Measurements from ENCODE around the gene SPAG16.

Gene SPAG16

DNA sequence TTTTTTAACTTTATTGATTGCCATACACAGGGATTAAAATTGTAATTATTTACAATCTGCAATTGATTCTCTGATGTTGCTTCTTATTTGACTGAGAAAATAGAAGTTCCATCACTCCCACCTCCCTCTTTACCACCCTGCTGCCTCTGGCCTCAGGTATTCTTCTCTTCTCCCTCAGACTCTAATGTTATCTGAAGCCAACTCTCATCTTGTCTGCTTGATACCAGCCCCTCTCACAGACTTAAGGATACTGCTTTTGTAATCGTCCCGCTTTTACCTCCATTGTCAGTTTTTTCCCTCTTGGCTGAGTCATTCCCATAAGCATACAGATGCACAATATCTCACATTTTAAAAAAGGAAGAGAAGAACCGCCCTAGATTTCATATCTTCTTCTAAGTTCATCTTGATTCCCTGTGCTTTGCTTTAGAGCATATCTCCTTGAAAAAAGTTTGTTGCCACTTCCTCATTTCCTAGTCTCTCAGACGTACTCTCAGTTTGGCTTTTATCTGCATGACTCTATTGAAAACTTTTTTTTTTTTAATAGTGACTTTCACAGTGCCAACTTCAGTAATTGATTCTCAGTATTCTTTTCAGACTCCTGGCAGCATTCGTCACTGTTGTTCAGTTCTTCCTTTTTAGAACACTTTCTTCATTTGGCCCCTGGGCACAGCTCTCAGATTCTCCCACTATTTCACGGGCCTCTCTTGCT is 31.1 kb downstream of the SPAG16 start:
- H3K4me3 ChIP-seq (ENCODE audit: low read depth, low read length) = no peak overlapping the region
- TF ChIP-seq, protein P1, sequence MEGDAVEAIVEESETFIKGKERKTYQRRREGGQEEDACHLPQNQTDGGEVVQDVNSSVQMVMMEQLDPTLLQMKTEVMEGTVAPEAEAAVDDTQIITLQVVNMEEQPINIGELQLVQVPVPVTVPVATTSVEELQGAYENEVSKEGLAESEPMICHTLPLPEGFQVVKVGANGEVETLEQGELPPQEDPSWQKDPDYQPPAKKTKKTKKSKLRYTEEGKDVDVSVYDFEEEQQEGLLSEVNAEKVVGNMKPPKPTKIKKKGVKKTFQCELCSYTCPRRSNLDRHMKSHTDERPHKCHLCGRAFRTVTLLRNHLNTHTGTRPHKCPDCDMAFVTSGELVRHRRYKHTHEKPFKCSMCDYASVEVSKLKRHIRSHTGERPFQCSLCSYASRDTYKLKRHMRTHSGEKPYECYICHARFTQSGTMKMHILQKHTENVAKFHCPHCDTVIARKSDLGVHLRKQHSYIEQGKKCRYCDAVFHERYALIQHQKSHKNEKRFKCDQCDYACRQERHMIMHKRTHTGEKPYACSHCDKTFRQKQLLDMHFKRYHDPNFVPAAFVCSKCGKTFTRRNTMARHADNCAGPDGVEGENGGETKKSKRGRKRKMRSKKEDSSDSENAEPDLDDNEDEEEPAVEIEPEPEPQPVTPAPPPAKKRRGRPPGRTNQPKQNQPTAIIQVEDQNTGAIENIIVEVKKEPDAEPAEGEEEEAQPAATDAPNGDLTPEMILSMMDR (IDR thresholded peaks at IDR 0.05; ENCODE audit: borderline replicate concordance, insufficient read depth, low read depth, low read length) = no peak

DNA sequence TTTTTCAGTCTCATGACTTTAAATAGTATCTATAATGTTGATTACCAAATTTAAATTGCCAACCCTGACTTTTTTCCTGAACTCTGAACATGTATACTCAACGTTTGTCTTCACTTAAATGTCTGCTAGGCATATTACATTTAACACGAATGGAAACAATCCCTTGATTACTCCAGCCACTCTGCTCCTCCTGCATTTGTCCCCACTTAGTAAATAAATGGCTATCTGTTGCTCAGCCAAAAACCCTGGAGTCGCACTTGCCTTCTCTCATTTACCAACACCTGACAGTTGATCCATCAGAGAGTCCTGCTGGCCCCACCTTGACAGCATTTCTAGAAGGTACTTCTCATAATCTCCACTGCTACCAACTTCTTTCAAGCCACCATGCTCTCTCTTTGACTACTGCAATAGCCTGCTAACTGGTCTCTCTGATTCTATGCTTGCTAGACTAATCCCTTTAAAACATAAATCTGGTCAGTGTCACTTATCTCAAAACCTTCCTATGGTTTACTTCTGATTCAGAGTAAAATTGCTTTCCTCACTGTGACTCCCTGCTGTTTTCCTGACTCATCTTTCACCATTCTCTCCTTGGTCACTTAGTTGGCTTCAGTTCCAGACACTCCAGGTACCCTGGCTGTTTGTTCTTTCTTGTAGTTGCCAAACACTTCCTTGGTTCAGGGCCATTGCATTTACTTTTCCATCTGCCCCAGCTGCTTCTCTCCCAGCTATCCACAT is 31.9 kb downstream of the SPAG16 start:
- TF ChIP-seq, protein P1 (IDR thresholded peaks at IDR 0.05; ENCODE audit: borderline replicate concordance, insufficient read depth, low read depth, low read length) = no peak
- no peak overlapping the region for H3K4me3 ChIP-seq (ENCODE audit: low read depth, low read length)

- H3K4me3 ChIP-seq (ENCODE audit: low read depth, low read length) = no peak overlapping the region
- TF ChIP-seq, protein P1 (IDR thresholded peaks at IDR 0.05; ENCODE audit: borderline replicate concordance, insufficient read depth, low read depth, low read length) = no peak
These were observed 33.7 kb downstream of the SPAG16 start for GRCh38 chr2:213317929-213318328.

GRCh38 chr2:213320604-213321003 is 36.3 kb downstream of the SPAG16 start:
- no peak overlapping the region for H3K4me3 ChIP-seq (ENCODE audit: low read depth, low read length)
- TF ChIP-seq, protein P1 (IDR thresholded peaks at IDR 0.05; ENCODE audit: borderline replicate concordance, insufficient read depth, low read depth, low read length) = no peak

- H3K4me3 ChIP-seq (ENCODE audit: low read depth, low read length) = no peak overlapping the region
- TF ChIP-seq, protein P1 (IDR thresholded peaks at IDR 0.05; ENCODE audit: borderline replicate concordance, insufficient read depth, low read depth, low read length) = no peak
These were observed 52.0 kb downstream of the SPAG16 start for GRCh38 chr2:213336253-213336770.

- no peak overlapping the region for H3K4me3 ChIP-seq (ENCODE audit: low read depth, low read length)
- TF ChIP-seq, protein P1 (IDR thresholded peaks at IDR 0.05; ENCODE audit: borderline replicate concordance, insufficient read depth, low read depth, low read length) = no peak
These were observed 69.2 kb downstream of the SPAG16 start for GRCh38 chr2:213353419-213353818.
